Stimulated activated CD8-positive, alpha-beta memory T cell treated with anti-CD3 and anti-CD28 coated beads, Interleukin-7, amount 100 ng/mL, for 4 hours (primary cell): Measurements from ENCODE around the gene DGKZ.

Experiments
- DNase-seq, 2 donors: peaks; one replicate each; pipeline ENCODE4 v3.0.0-alpha.2; 2020; ENCODE audit warnings: low read depth in 2 of 2

Gene DGKZ

GRCh38 chr11:46347637-46348311 lies 511 bp downstream of the DGKZ start:
- DNase-seq = no peak

- peak in 1 of 2 donors; percentile 60 for DNase-seq
Measured at GRCh38 chr11:46348566-46349401, 1.5 kb downstream of the DGKZ start.

GRCh38 chr11:46350695-46351094 lies 3.4 kb downstream of the DGKZ start:
- no peak for DNase-seq

- DNase-seq = no peak
Measured at GRCh38 chr11:46351148-46351547, 3.9 kb downstream of the DGKZ start.

- no peak for DNase-seq
Measured at GRCh38 chr11:46351606-46352005, 4.3 kb downstream of the DGKZ start.

DNA sequence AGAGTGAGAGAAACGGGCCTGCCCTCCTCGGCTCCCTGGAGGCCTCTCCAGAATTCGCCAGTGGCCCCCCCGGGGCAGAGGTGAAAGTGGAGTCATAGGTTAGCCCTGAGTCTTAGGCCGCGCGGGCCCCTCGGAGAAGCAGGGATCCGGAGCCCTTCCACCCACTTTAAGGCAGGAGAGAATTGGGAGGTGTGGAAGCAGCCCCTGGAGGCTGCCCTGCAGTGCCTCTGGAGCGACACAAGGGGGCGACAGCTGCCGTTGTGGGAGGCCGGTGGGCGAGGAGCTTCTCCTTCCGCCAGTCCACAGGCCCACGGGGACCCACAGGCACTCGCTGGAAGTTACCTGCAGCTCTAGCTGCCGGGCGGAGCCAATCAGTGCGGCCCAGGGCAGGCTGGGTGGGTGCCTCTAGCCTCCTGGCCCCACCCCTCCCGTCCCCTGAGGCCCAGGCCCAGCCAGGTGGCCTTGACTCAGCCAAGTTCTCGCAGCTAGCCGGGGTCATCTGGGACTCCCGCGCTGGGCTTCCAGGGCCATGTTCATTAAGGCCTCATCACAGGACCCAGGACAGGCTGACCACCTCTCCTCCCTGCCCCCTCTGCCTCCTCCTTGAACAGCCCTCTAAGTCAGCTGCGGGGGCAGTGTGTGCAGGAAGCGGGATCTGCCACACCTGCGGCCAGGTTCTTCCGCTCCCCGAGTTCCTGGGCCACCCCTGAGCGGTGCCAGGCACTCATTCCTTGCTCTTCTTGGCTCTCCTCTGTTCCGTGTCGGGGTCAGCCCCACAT lies 5.0 kb downstream of the DGKZ start:
- DNase-seq = peak in 1 of 2 donors; percentile 65

GRCh38 chr11:46353698-46354097 lies 6.4 kb downstream of the DGKZ start:
- DNase-seq = peak; percentile 55 to 74

- no peak for DNase-seq
Measured at GRCh38 chr11:46356924-46357482, 9.7 kb downstream of the DGKZ start.

DNA sequence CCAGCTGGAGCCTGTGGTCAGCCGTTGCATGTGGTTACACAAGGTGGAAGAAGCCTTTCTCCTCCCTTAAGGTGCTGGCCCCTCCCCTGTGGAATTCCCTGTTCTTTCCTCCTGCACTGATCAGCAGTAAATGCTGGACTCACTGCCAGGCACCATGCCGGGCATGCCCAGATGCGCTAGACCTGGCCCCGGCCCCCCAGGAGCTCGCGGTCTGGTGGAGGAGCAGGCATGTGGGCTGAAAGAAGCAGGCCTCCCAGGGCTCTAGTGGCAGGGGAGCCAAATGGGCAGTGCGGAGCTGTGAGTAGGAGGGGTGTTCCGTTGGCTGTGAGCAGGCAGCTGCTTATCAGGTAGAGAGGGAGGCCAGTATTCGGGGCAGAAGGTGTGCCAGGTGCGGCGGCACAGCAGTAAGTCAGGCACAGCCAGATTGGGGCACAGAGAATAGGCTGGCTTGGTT lies 10.2 kb downstream of the DGKZ start:
- DNase-seq = no peak

GRCh38 chr11:46359953-46360352 lies 12.7 kb downstream of the DGKZ start:
- no peak for DNase-seq

- no peak for DNase-seq
Measured at GRCh38 chr11:46360878-46361277, 13.6 kb downstream of the DGKZ start.

GRCh38 chr11:46361283-46362155 lies 14.3 kb downstream of the DGKZ start:
- peak; percentile 25 to 53 for DNase-seq

DNA sequence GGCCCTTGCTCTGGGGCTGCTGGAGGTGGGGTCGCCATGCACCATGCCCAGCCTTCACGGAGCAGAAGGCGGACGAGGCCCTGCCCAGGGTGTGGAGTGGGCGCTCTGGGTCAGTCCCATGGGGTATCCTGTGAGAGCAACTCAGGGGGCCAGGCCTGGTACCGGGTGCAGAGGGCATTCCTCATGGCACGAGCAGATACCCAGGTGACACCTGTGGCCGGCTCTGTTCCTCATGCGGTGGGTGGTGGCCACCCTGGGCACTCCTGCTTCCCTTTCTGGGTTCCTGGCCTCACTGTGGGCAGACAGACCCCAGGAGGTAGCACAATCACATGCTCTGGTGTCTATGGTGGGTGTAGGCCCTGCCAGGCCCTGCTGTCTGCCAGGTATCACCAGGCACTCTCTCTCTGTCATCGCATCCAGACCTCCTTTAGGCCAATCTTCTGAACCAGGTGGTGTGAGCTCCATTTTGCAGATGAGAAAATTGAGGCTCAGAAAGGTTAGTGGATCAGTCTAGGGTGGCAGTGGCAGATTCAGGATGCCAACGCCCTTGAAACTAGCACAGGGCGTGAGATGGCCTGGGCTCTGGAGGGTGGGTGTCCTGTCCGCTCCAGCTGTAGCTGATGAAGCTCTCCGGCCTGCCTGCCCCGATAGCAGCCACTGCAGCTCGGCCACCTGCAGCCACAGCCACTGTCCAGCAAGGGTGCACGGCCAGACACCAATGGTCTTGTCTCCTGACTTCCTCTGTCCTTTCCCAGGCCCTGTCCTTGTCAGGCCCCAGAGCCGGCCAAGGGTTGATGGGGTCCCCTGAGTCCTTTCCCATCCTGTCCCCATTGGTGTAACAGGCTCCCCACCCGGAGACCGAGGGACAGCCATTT lies 15.1 kb downstream of the DGKZ start:
- no peak for DNase-seq

- DNase-seq = no peak
Measured at GRCh38 chr11:46363031-46363407, 15.8 kb downstream of the DGKZ start.

GRCh38 chr11:46363455-46364005 lies 16.3 kb downstream of the DGKZ start:
- DNase-seq = no peak

- no peak for DNase-seq
Measured at GRCh38 chr11:46364056-46364455, 16.8 kb downstream of the DGKZ start.

GRCh38 chr11:46364791-46365190 lies 17.5 kb downstream of the DGKZ start:
- DNase-seq = no peak

- DNase-seq = no peak
Measured at GRCh38 chr11:46366260-46366659, 19.0 kb downstream of the DGKZ start.

GRCh38 chr11:46366661-46367161 lies 19.4 kb downstream of the DGKZ start:
- no peak for DNase-seq
